H1 (cell line): ENCODE measurements around the gene SF3A2. TPM values are rescaled to one million over a fixed set of nuclear protein-coding genes. Genes with fewer than 3 reads are reported as not detected.
A peak's percentile ranks its signal among the peaks of the same experiment; 100 is the strongest.

Experiments used
- CTCF ChIA-PET: fragments of 300-600 bp; sonication (Branson Sonifier 250); formaldehyde crosslinking; loops from one replicate; lab custom pipeline; 2021; ENCODE audit not compliant: partially characterized antibody; lab: Charles Lee
- POLR2A ChIA-PET: fragments of 300-600 bp; sonication (Branson Sonifier 250); formaldehyde crosslinking; loops from one replicate; lab custom pipeline; 2021; ENCODE audit warnings: inconsistent platforms; ENCODE audit not compliant: partially characterized antibody; lab: Charles Lee
- DNase-seq, 2 experiments: peaks; one replicate each; pipeline versions ENCODE4 v3.0.0 to v3.0.0-alpha.2; 2010 to 2022; ENCODE audit warnings: low spot score in 2 of 2, low read depth in 1 of 2, mixed read lengths in 1 of 2
- FAIRE-seq: peaks from 2 replicates; lab custom pipeline; 2011; peaks lifted over from hg19 to GRCh38; lab: Jason Lieb, UNC
- H2AFZ ChIP-seq: 2 replicates; pipeline ENCODE4 v1.8.1; 2012; ENCODE audit warnings: low read length, inconsistent platforms
- H2AK5ac ChIP-seq: 2 replicates; pipeline ENCODE4 v1.6.1; 2013; ENCODE audit warnings: low read depth, low read length
- H2BK120ac ChIP-seq: replicated peaks from 2 replicates; pipeline ENCODE3; 2013; ENCODE audit warnings: low read depth, low read length, inconsistent platforms
- H2BK12ac ChIP-seq: 2 replicates; pipeline ENCODE4 v1.6.1; 2013; ENCODE audit warnings: low read depth, low read length
- H2BK15ac ChIP-seq: 2 replicates; pipeline ENCODE4 v1.6.1; 2013; ENCODE audit warnings: low read length
- H2BK20ac ChIP-seq: 2 replicates; pipeline ENCODE4 v1.6.1; 2013; ENCODE audit warnings: low read length
- H2BK5ac ChIP-seq: 2 replicates; pipeline ENCODE4 v1.6.1; 2013; ENCODE audit warnings: low read depth, low read length
- H3K14ac ChIP-seq: 2 replicates; pipeline ENCODE4 v1.6.1; 2013; ENCODE audit warnings: inconsistent platforms; ENCODE audit not compliant: insufficient read length
- H3K18ac ChIP-seq: 2 replicates; pipeline ENCODE4 v1.6.1; 2013; ENCODE audit warnings: low read length; ENCODE audit errors: extremely low read depth
- H3K23ac ChIP-seq: 2 replicates; pipeline ENCODE4 v1.6.1; 2013; ENCODE audit warnings: inconsistent platforms; ENCODE audit not compliant: insufficient read length
- H3K23me2 ChIP-seq: 2 replicates; pipeline ENCODE4 v1.6.1; 2013; ENCODE audit warnings: low read depth, low read length
- H3K27ac ChIP-seq: 2 replicates; pipeline ENCODE4 v1.6.1; 2011; ENCODE audit warnings: low read depth, low read length, inconsistent platforms
- H3K27me3 ChIP-seq, 4 experiments: replicated peaks in 1 of 4; 1 replicate in 1 of 4; 2 replicates in 3 of 4; pipeline versions ENCODE4 v1.6.1 to v1.8.1; 2011 to 2013; ENCODE audit warnings: low read length in 3 of 4, mild to moderate bottlenecking in 3 of 4, inconsistent platforms in 2 of 4, mixed read lengths in 2 of 4, moderate library complexity in 1 of 4; ENCODE audit not compliant: control insufficient read depth in 3 of 4, insufficient read depth in 3 of 4; ENCODE audit errors: extremely low read depth in 1 of 4
- H3K36me3 ChIP-seq, 4 experiments: 2 replicates each; pipeline versions ENCODE4 v1.6.1 to v1.8.1; 2011 to 2013; ENCODE audit warnings: mild to moderate bottlenecking in 4 of 4, low read length in 3 of 4, moderate library complexity in 2 of 4, control low read depth in 1 of 4, inconsistent platforms in 1 of 4; ENCODE audit not compliant: insufficient read depth in 4 of 4, control insufficient read depth in 2 of 4
- H3K4ac ChIP-seq: replicated peaks from 2 replicates; pipeline ENCODE3; 2013; ENCODE audit warnings: low read length, low read depth, mixed read lengths, inconsistent platforms; ENCODE audit not compliant: insufficient read length
- H3K4me1 ChIP-seq, 4 experiments: replicated peaks in 1 of 4; 1 replicate in 1 of 4; 2 replicates in 3 of 4; pipeline versions ENCODE4 v1.6.1 to v1.8.1; 2011 to 2013; ENCODE audit warnings: low read length in 3 of 4, inconsistent platforms in 2 of 4, mixed read lengths in 1 of 4; ENCODE audit not compliant: insufficient read depth in 4 of 4, control insufficient read depth in 3 of 4
- H3K4me2 ChIP-seq, 2 experiments: 2 replicates each; pipeline versions ENCODE4 v1.6.1 to v1.8.1; 2011 to 2013; ENCODE audit warnings: low read depth in 2 of 2, low read length in 2 of 2, control low read depth in 1 of 2, inconsistent platforms in 1 of 2, mild to moderate bottlenecking in 1 of 2; ENCODE audit not compliant: insufficient read depth in 1 of 2
- H3K4me3 ChIP-seq, 4 experiments: fragments of 200-600, 300-600 bp in 1 of 4; sonication (generic), shearing (Covaris generic), sonication (Bioruptor Twin) in 1 of 4; 2 replicates each; pipeline versions ENCODE4 v1.5.1 to v1.8.1; 2011 to 2016; ENCODE audit warnings: low read length in 4 of 4, low read depth in 3 of 4, control low read depth in 2 of 4, inconsistent platforms in 2 of 4, mild to moderate bottlenecking in 2 of 4, mixed read lengths in 1 of 4, moderate library complexity in 1 of 4; ENCODE audit not compliant: insufficient read depth in 2 of 4; ENCODE audit errors: extremely low read depth in 1 of 4
- H3K56ac ChIP-seq: replicated peaks from 2 replicates; pipeline ENCODE3; 2013; ENCODE audit warnings: low read depth, mild to moderate bottlenecking, mixed read lengths, low read length, inconsistent platforms; ENCODE audit not compliant: insufficient read length
- H3K79me1 ChIP-seq: 2 replicates; pipeline ENCODE4 v1.6.1; 2013; ENCODE audit warnings: low read depth, low read length, control low read depth
- H3K79me2 ChIP-seq, 2 experiments: 2 replicates each; pipeline versions ENCODE4 v1.6.1 to v1.8.1; 2012 to 2013; ENCODE audit warnings: low read length in 2 of 2, mild to moderate bottlenecking in 2 of 2, inconsistent platforms in 1 of 2; ENCODE audit not compliant: insufficient read depth in 2 of 2, control insufficient read depth in 1 of 2
- H3K9ac ChIP-seq, 4 experiments: replicated peaks in 1 of 4; 1 replicate in 1 of 4; 2 replicates in 3 of 4; pipeline versions ENCODE4 v1.6.1 to v1.8.1; 2011 to 2013; ENCODE audit warnings: low read depth in 3 of 4, low read length in 3 of 4, control low read depth in 2 of 4, mild to moderate bottlenecking in 2 of 4, moderate library complexity in 2 of 4, inconsistent platforms in 1 of 4; ENCODE audit errors: extremely low read depth in 1 of 4
- H3K9me3 ChIP-seq, 2 experiments: 2 replicates each; pipeline versions ENCODE4 v1.6.1 to v1.8.1; 2012 to 2013; ENCODE audit warnings: mild to moderate bottlenecking in 2 of 2, moderate library complexity in 2 of 2, control low read depth in 1 of 2, inconsistent platforms in 1 of 2, low read depth in 1 of 2, low read length in 1 of 2, mixed read lengths in 1 of 2; ENCODE audit not compliant: insufficient read depth in 2 of 2
- H4K20me1 ChIP-seq, 2 experiments: replicated peaks in 1 of 2; 2 replicates each; pipeline versions ENCODE3 to v1.8.1; 2011 to 2013; ENCODE audit warnings: inconsistent platforms in 2 of 2, low read length in 2 of 2, mild to moderate bottlenecking in 1 of 2; ENCODE audit not compliant: insufficient read depth in 2 of 2, control insufficient read depth in 1 of 2
- H4K5ac ChIP-seq: 2 replicates; pipeline ENCODE4 v1.6.1; 2013; ENCODE audit warnings: low read length, low read depth, mixed read lengths, inconsistent platforms; ENCODE audit not compliant: insufficient read length
- H4K8ac ChIP-seq: 2 replicates; pipeline ENCODE4 v1.8.0; 2013; ENCODE audit warnings: mild to moderate bottlenecking, moderate library complexity, low read length, inconsistent platforms; ENCODE audit not compliant: insufficient read depth; ENCODE audit errors: extremely low read depth
- H4K91ac ChIP-seq: replicated peaks from 2 replicates; pipeline ENCODE3; 2013; ENCODE audit warnings: low read length, mixed read lengths, inconsistent platforms; ENCODE audit not compliant: insufficient read length
- BACH1 ChIP-seq: IDR thresholded peaks from 2 replicates; pipeline ENCODE4 v1.6.1; 2012; ENCODE audit warnings: low read length, improper control_type of control experiment
- EP300 ChIP-seq, 2 experiments: IDR thresholded peaks; 1 replicate in 1 of 2; 2 replicates in 1 of 2; pipeline ENCODE4 v1.6.1; 2011 to 2012; ENCODE audit warnings: low read depth in 2 of 2, low read length in 2 of 2, mild to moderate bottlenecking in 2 of 2, borderline replicate concordance in 1 of 2, inconsistent platforms in 1 of 2, moderate library complexity in 1 of 2
- TEAD4 ChIP-seq: IDR thresholded peaks from 2 replicates; pipeline ENCODE4 v1.6.1; 2012; ENCODE audit warnings: low read depth, low read length, inconsistent platforms, mixed read lengths
- WGBS, 2 experiments: shearing (Covaris generic) in 1 of 2; methylation state at CpG; one replicate each; pipeline versions ENCODE4 v1.1.6 to v1.1.7; 2013 to 2015; ENCODE audit warnings: low lambda C conversion rate in 2 of 2, mixed read lengths in 2 of 2, inconsistent platforms in 1 of 2, low coverage in 1 of 2, missing lambda C conversion rate in 1 of 2; ENCODE audit not compliant: insufficient replicate concordance in 2 of 2, insufficient coverage in 1 of 2, insufficient read length in 1 of 2; ENCODE audit errors: extremely low coverage in 1 of 2, missing lambda C conversion rate in 1 of 2; 5-methylcytosine and 5-hydroxymethylcytosine counted together
- polyA plus RNA-seq, 7 experiments: library from polyadenylated mRNA; depleted of rRNA in 3 of 7; stranded (reverse) in 5 of 7; unstranded in 2 of 7; fragments of >200 nt in 5 of 7; fragments of 200-250 nt in 2 of 7; gene quantifications; 1 replicate in 5 of 7; 2 replicates in 1 of 7; 4 replicates in 1 of 7; pipeline versions ENCODE4 v1.2.1 to v1.2.3, GENCODE V29; 2011 to 2013; ENCODE audit warnings: missing spikeins in 2 of 7, mixed read lengths in 2 of 7
- total RNA-seq: library from RNA; stranded (reverse); fragmentation: NEBNext Ultra II Directional; extraction: Animal tissue kit (Norgen Biotek cat#: 25700); gene quantifications from 2 replicates; pipeline ENCODE4 v1.2.1, GENCODE V29; 2021

The SF3A2 gene
- total and polyA plus RNA-seq, 2 of the 8 experiments (the other 6 are each of a cell fraction or from before 2014, with no cell fraction given): 15.3 to 146 TPM

GRCh38 chr19:2207008-2207407 lies 29.6 kb upstream of the SF3A2 start:
- Histone ChIP-seq H3K4me2 (no peak overlapping the region), H3K4ac (no peak overlapping the region), H3K4me1 (no peaks in the 10 kb centered on the region), H3K36me3 (peaks cover 0 to 26% (median 13%) of the 10 kb centered on the region in 4 experiments; a peak in 6 of 8 replicates), H4K8ac (peak overlapping the region; percentile 42; the same call in 1 of the 2 replicates), H3K23ac (no peak overlapping the region), H2BK5ac (peak overlapping the region; percentile 44; the same call in 1 of the 2 replicates), H2AK5ac (no peak overlapping the region), H2BK15ac (no peak overlapping the region), H3K23me2 (no peaks in the 10 kb centered on the region), H4K5ac (no peak overlapping the region), H3K56ac (no peak overlapping the region), H3K27ac (no peak overlapping the region), H2AFZ (no peak overlapping the region), H2BK12ac (no peak overlapping the region), H3K27me3 (no peaks in the 10 kb centered on the region), H4K91ac (no peak overlapping the region), H3K9ac (no peak overlapping the region), H3K4me3 (no peak overlapping the region), H3K79me2 (no peaks in the 10 kb centered on the region), H3K18ac (no peak overlapping the region), H3K9me3 (no peaks in the 10 kb centered on the region), H2BK120ac (no peak overlapping the region), H2BK20ac (no peak overlapping the region), H4K20me1 (peaks cover 0 to 10% of the 10 kb centered on the region in 2 experiments), H3K14ac (no peak overlapping the region), H3K79me1 (no peaks in the 10 kb centered on the region; the same call in 1 of the 2 replicates)
- 94% methylated on average over 15 of the region's 15 CpGs; no CpG with 5 or more reads in 1 of the 2 experiments for WGBS, 2 experiments
- FAIRE-seq (no peak), DNase-seq (no peak)
- ChIA-PET POLR2A (interaction anchor here (0.9 to 1.0 kb wide), 2 partner anchors 15 to 23 kb away, joined by 3 to 4 read pairs; no protein-coding TSS in a partner anchor), CTCF (interaction anchor here (0.6 to 1.5 kb wide), 5 partner anchors 12 to 1674 kb away, joined by 3 to 4 read pairs (median 3); no protein-coding TSS in a partner anchor)
- no peak for TF ChIP-seq BACH1
- TF ChIP-seq TEAD4: no peak
- TF ChIP-seq EP300 (IDR thresholded peaks at IDR 0.05; ENCODE audit: borderline replicate concordance in 1 of 2, low read depth in 2 of 2, low read length in 2 of 2): no peak
